Measurements from ENCODE around the gene PLXNA4. TPM values are rescaled to one million over a fixed set of nuclear protein-coding genes. Genes with fewer than 3 reads are reported as not detected.

Gene PLXNA4
- total RNA-seq, 2 donors from 2014 or later: 12.2 to 27.7 TPM

DNA sequence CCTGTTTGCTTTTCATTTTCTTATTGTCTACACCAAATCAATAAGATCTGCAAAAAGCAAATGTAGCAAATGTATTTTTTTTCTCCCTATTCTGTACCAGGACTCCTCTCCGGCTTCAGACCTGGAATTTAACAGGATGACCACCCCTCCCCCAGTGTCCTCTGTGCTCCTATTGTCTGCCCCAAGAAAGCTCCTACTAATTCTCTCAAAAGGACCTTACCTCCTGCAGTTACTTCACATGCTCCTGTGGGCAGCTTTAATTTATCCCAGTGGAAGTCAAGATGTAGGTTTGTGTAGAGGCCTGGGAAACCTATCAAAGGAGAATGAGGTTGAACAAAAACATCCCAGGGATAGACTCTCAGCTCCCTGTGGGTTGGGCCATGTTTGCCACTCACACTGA, 31.3 kb downstream of the PLXNA4 start:
- Histone ChIP-seq H3K27me3 (replicated peaks; ENCODE audit: insufficient read depth) (no peaks in the 10 kb centered on the region), H3K4me3 (no peak overlapping the region), H3K27ac (no peak overlapping the region), H3K9me3 (peaks cover 6% of the 10 kb centered on the region), H3K4me1 (ENCODE audit: control insufficient read depth in 1 of 2, low read depth in 2 of 2) (no peaks in the 10 kb centered on the region), H3K36me3 (peaks cover 5% of the 10 kb centered on the region)
- ATAC-seq (ENCODE audit: insufficient number of reproducible peaks, low FRiP score, low read depth) (no peak), DNase-seq (ENCODE audit: low spot score) (no peak)
- TF ChIP-seq CTCF (IDR thresholded peaks at IDR 0.05): no peak

GRCh38 chr7:132544025-132544424, 32.2 kb downstream of the PLXNA4 start:
- Histone ChIP-seq H3K36me3 (peaks cover 5% of the 10 kb centered on the region), H3K27ac (no peak overlapping the region), H3K4me1 (ENCODE audit: control insufficient read depth in 1 of 2, low read depth in 2 of 2) (no peaks in the 10 kb centered on the region), H3K4me3 (no peak overlapping the region), H3K27me3 (replicated peaks; ENCODE audit: insufficient read depth) (no peaks in the 10 kb centered on the region), H3K9me3 (peaks cover 6% of the 10 kb centered on the region)
- no peak for ATAC-seq (ENCODE audit: insufficient number of reproducible peaks, low FRiP score, low read depth)
- TF ChIP-seq CTCF (IDR thresholded peaks at IDR 0.05): no peak
- no peak for DNase-seq (ENCODE audit: low spot score)

DNA sequence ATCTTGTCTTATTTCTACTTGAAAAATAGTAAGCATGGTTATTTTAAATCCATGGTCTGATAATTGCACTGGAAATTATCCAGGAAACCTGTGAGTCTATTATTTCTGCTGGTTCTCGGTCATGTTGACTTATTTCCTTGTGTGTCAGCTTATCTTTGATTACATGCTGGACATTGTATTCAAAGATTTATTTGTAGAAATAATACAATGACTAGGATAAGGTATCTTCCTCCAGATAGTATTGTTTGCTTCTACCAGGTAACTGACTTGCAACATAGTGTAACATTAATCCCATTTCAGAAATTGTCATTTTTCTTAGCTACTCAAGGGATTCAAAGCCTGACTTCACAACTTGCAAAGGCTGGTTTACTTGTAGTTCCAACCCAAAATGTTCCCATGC, 33.4 kb downstream of the PLXNA4 start:
- Histone ChIP-seq H3K27ac (no peak overlapping the region), H3K4me3 (no peak overlapping the region), H3K9me3 (peaks cover 6% of the 10 kb centered on the region), H3K27me3 (replicated peaks; ENCODE audit: insufficient read depth) (no peaks in the 10 kb centered on the region), H3K4me1 (ENCODE audit: control insufficient read depth in 1 of 2, low read depth in 2 of 2) (no peaks in the 10 kb centered on the region), H3K36me3 (peaks cover 5% of the 10 kb centered on the region)
- no peak for TF ChIP-seq CTCF (IDR thresholded peaks at IDR 0.05)
- ATAC-seq (ENCODE audit: insufficient number of reproducible peaks, low FRiP score, low read depth): no peak
- DNase-seq (ENCODE audit: low spot score): no peak

GRCh38 chr7:132541656-132542055, 34.6 kb downstream of the PLXNA4 start:
- DNase-seq (ENCODE audit: low spot score) (no peak), ATAC-seq (ENCODE audit: insufficient number of reproducible peaks, low FRiP score, low read depth) (no peak)
- no peaks in the 10 kb centered on the region for H3K4me1 ChIP-seq (ENCODE audit: control insufficient read depth in 1 of 2, low read depth in 2 of 2)
- TF ChIP-seq CTCF (IDR thresholded peaks at IDR 0.05): no peak
- no peak overlapping the region for H3K27ac ChIP-seq
- no peak overlapping the region for H3K4me3 ChIP-seq
- H3K27me3 ChIP-seq (replicated peaks; ENCODE audit: insufficient read depth): no peaks in the 10 kb centered on the region
- H3K9me3 ChIP-seq: peaks cover 6% of the 10 kb centered on the region
- peaks cover 5% of the 10 kb centered on the region for H3K36me3 ChIP-seq

GRCh38 chr7:132537456-132538145, 38.7 kb downstream of the PLXNA4 start:
- no peak overlapping the region for H3K4me3 ChIP-seq
- no peak for TF ChIP-seq CTCF (IDR thresholded peaks at IDR 0.05)
- no peak for ATAC-seq (ENCODE audit: insufficient number of reproducible peaks, low FRiP score, low read depth)
- H3K4me1 ChIP-seq (ENCODE audit: control insufficient read depth in 1 of 2, low read depth in 2 of 2): no peaks in the 10 kb centered on the region
- no peaks in the 10 kb centered on the region for H3K27me3 ChIP-seq (replicated peaks; ENCODE audit: insufficient read depth)
- no peaks in the 10 kb centered on the region for H3K9me3 ChIP-seq
- no peaks in the 10 kb centered on the region for H3K36me3 ChIP-seq
- H3K27ac ChIP-seq: no peak overlapping the region
- DNase-seq (ENCODE audit: low spot score): no peak

Measured in thoracic aorta (tissue), 2 donors.